Testis (tissue), 3 donors: Measurements from ENCODE around the gene CCNK. TPM values are rescaled to one million over a fixed set of nuclear protein-coding genes. Genes with fewer than 3 reads are reported as not detected.

Experiments used
- DNase-seq: peaks from one replicate; pipeline ENCODE4 v3.0.0-alpha.2; 2019
- H3K27ac ChIP-seq, 2 donors: fragments of 200-600 bp; sonication (generic); one replicate each; pipeline ENCODE4 v1.5.1; 2019
- H3K27me3 ChIP-seq: fragments of 200-600 bp; sonication (generic); one replicate; pipeline ENCODE4 v1.5.1; 2019
- H3K36me3 ChIP-seq: fragments of 200-600 bp; sonication (generic); one replicate; pipeline ENCODE4 v1.5.1; 2017; ENCODE audit warnings: low read depth; ENCODE audit errors: missing control alignments
- H3K4me1 ChIP-seq: fragments of 200-600 bp; sonication (generic); one replicate; pipeline ENCODE4 v1.5.1; 2019
- H3K4me3 ChIP-seq, 2 donors: fragments of 200-600 bp; sonication (generic); one replicate each; pipeline ENCODE4 v1.5.1; 2017 to 2019
- H3K9me3 ChIP-seq: fragments of 200-600 bp; sonication (generic); one replicate; pipeline ENCODE4 v1.5.1; 2017
- CTCF ChIP-seq, 3 experiments: fragments of 450-650 bp in 2 of 3; fragments of 200-600 bp in 1 of 3; sonication (generic) in 1 of 3; IDR thresholded peaks; one replicate each; pipeline ENCODE4 v1.5.1; 2016 to 2019; ENCODE audit warnings: antibody characterized with exemption in 3 of 3, mild to moderate bottlenecking in 2 of 3, moderate library complexity in 1 of 3
- POLR2A ChIP-seq: fragments of 450-650 bp; IDR thresholded peaks from one replicate; pipeline ENCODE4 v1.6.1; 2017; ENCODE audit warnings: antibody characterized with exemption, mild to moderate bottlenecking, moderate library complexity
- WGBS, 2 donors: methylation state at CpG; one replicate each; pipeline ENCODE4 v1.1.5; 2018; 5-methylcytosine and 5-hydroxymethylcytosine counted together
- intact Hi-C: fragments of 100-400 bp; cut with DNase I; formaldehyde crosslinking; loops from one replicate; pipeline ENCODE4 v1.15.1; 2023; ENCODE audit warnings: low total_unique reads
- polyA plus RNA-seq: library from polyadenylated mRNA; stranded (reverse); fragments of 350-450 nt; fragmentation: Illumina TruSeq; extraction: RNeasy Lipid Tissue Mini Kit (QIAGEN cat#74804); gene quantifications from one replicate; pipeline ENCODE4 v1.2.3, GENCODE V29; 2014; ENCODE audit warnings: low read depth, low replicate concordance; ENCODE audit not compliant: insufficient read depth
- total RNA-seq, 2 donors: library from RNA; depleted of rRNA; stranded (reverse); fragments of >200 nt; gene quantifications; one replicate each; pipeline ENCODE4 v1.2.3, GENCODE V29; 2016

CCNK gene
- total and polyA plus RNA-seq, 3 donors from 2014 or later: 69.1 to 134 (median 73.1) TPM

- TF ChIP-seq CTCF (IDR thresholded peaks at IDR 0.05) (no peak), POLR2A (no peak)
- intact Hi-C loops: no loop called here
- Histone ChIP-seq H3K27ac (no peak overlapping the region), H3K36me3 (no peaks in the 10 kb centered on the region), H3K4me1 (peaks cover 17% of the 10 kb centered on the region), H3K4me3 (no peak overlapping the region), H3K27me3 (no peaks in the 10 kb centered on the region), H3K9me3 (no peaks in the 10 kb centered on the region)
- WGBS, 2 donors: 71 to 78% methylated on average over 4 to 17 of the region's 17 CpGs
- DNase-seq: no peak
Observed at GRCh38 chr14:99524804-99525698, 43.8 kb downstream of the CCNK start.

- 89% methylated on average over 12 of the region's 12 CpGs; no CpG with 5 or more reads in 1 of the 2 donors for WGBS, 2 donors
- Histone ChIP-seq H3K36me3 (no peaks in the 10 kb centered on the region), H3K27me3 (no peaks in the 10 kb centered on the region), H3K4me3 (no peak overlapping the region), H3K4me1 (peaks cover 17% of the 10 kb centered on the region), H3K9me3 (no peaks in the 10 kb centered on the region), H3K27ac (no peak overlapping the region)
- TF ChIP-seq POLR2A: no peak
- no peak for TF ChIP-seq CTCF (IDR thresholded peaks at IDR 0.05)
- DNase-seq: no peak
- intact Hi-C loops: no loop called here
Observed at GRCh38 chr14:99525699-99526080, 44.5 kb downstream of the CCNK start.

GRCh38 chr14:99527026-99527425 lies 45.8 kb downstream of the CCNK start:
- Histone ChIP-seq H3K27me3 (no peaks in the 10 kb centered on the region), H3K27ac (no peak overlapping the region), H3K4me1 (peaks cover 20% of the 10 kb centered on the region), H3K36me3 (no peaks in the 10 kb centered on the region), H3K4me3 (no peak overlapping the region), H3K9me3 (no peaks in the 10 kb centered on the region)
- intact Hi-C loops: no loop called here
- WGBS, 2 donors: 79 to 80% methylated on average over 5 to 12 of the region's 12 CpGs
- TF ChIP-seq CTCF (IDR thresholded peaks at IDR 0.05): no peak
- TF ChIP-seq POLR2A: no peak
- no peak for DNase-seq

- Histone ChIP-seq H3K4me3 (no peak overlapping the region), H3K4me1 (peaks cover 20% of the 10 kb centered on the region), H3K27me3 (no peaks in the 10 kb centered on the region), H3K36me3 (no peaks in the 10 kb centered on the region), H3K27ac (no peak overlapping the region), H3K9me3 (no peaks in the 10 kb centered on the region)
- DNase-seq: no peak
- WGBS, 2 donors: 83 to 88% methylated on average over 13 to 19 of the region's 19 CpGs
- TF ChIP-seq CTCF (IDR thresholded peaks at IDR 0.05): no peak
- no peak for TF ChIP-seq POLR2A
- intact Hi-C loops: no loop called here
Observed at GRCh38 chr14:99527427-99528076, 46.3 kb downstream of the CCNK start.
